ENCODE results near the gene NEK6. TPM values are rescaled to one million over a fixed set of nuclear protein-coding genes. Genes with fewer than 3 reads are reported as not detected.

The NEK6 gene
- polyA plus RNA-seq, 1 experiment: 128 TPM

GRCh38 chr9:124390794-124391658 is 133.3 kb downstream of the NEK6 start:
- Histone ChIP-seq H3K4me3 (ENCODE audit: low read depth, low read length) (no peak overlapping the region), H3K27ac (ENCODE audit: low read depth, low read length) (no peak overlapping the region), H3K9me3 (ENCODE audit: control insufficient read depth, insufficient read depth, low read length) (no peaks in the 10 kb centered on the region), H3K27me3 (ENCODE audit: control insufficient read depth, insufficient read depth, low read length) (no peaks in the 10 kb centered on the region)
- CTCF ChIA-PET: interaction anchor here (1.2 to 12.5 kb wide), 6 partner anchors 13 to 264 kb away, joined by 3 to 119 read pairs (median 4); no protein-coding TSS in a partner anchor
- POLR2A ChIA-PET: interaction anchor here (0.6 to 2.0 kb wide), 6 partner anchors 8 to 287 kb away, joined by 3 to 8 read pairs (median 3); no protein-coding TSS in a partner anchor
- no peak for DNase-seq (ENCODE audit: low read depth, low spot score)
- TF ChIP-seq CTCF (IDR thresholded peaks at IDR 0.05; ENCODE audit: low read depth, low read length): no peak

DNA sequence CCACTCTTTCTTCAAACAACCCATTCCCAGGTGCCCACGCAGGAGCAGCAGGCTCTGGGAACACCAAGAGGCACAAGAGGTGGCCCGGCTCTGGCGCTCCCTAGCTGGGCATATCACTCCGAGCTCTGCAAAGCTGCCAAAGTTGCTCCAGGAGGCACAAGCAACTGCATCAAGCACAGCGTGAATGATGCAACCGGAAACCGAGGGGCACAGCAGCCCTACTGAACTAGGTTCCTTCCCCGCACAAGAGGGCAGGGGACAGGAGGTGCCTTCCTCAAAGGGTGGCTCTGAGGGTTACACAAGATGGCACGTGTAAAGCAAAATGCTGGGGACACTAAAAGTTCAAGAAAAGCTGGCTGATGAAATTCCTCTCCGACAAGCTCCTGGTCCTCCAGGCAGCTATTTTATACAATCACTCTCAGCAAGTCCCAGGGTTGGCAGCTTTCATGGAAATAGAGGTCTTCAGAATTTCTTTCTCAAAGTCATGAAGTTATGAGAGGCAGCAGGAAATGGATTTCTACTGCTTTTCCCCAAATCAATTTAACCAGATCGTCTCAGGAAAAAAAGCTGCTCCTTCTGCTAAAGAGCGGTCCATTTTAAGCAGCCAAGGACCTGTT is 134.6 kb downstream of the NEK6 start:
- Histone ChIP-seq H3K4me3 (ENCODE audit: low read depth, low read length) (no peak overlapping the region), H3K9me3 (ENCODE audit: control insufficient read depth, insufficient read depth, low read length) (no peaks in the 10 kb centered on the region), H3K27ac (ENCODE audit: low read depth, low read length) (peak overlapping the region; percentile 43), H3K27me3 (ENCODE audit: control insufficient read depth, insufficient read depth, low read length) (no peaks in the 10 kb centered on the region)
- no peak for TF ChIP-seq CTCF (IDR thresholded peaks at IDR 0.05; ENCODE audit: low read depth, low read length)
- no peak for DNase-seq (ENCODE audit: low read depth, low spot score)
- CTCF ChIA-PET: interaction anchor here (0.7 to 12.5 kb wide), 14 partner anchors 9 to 621 kb away, joined by 3 to 119 read pairs (median 4); partner anchors contain the start of gene PSMB7
- POLR2A ChIA-PET: interaction anchor here (0.8 to 2.0 kb wide), 2 partner anchors 22 to 42 kb away, joined by 3 to 8 read pairs; no protein-coding TSS in a partner anchor

GRCh38 chr9:124392871-124393460 is 135.2 kb downstream of the NEK6 start:
- TF ChIP-seq CTCF (IDR thresholded peaks at IDR 0.05; ENCODE audit: low read depth, low read length): peak; percentile 61
- Histone ChIP-seq H3K4me3 (ENCODE audit: low read depth, low read length) (no peak overlapping the region), H3K9me3 (ENCODE audit: control insufficient read depth, insufficient read depth, low read length) (no peaks in the 10 kb centered on the region), H3K27me3 (ENCODE audit: control insufficient read depth, insufficient read depth, low read length) (no peaks in the 10 kb centered on the region), H3K27ac (ENCODE audit: low read depth, low read length) (peak overlapping the region; percentile 43)
- DNase-seq (ENCODE audit: low read depth, low spot score): peak; percentile 65
- ChIA-PET CTCF (interaction anchor here (0.7 to 12.5 kb wide), 10 partner anchors 8 to 622 kb away, joined by 3 to 119 read pairs (median 5); partner anchors contain the start of gene PSMB7), POLR2A (interaction anchor here (2.0 kb wide), 1 partner anchor 22 kb away, joined by 8 read pairs; no protein-coding TSS in a partner anchor)

GRCh38 chr9:124394167-124394566 is 136.4 kb downstream of the NEK6 start:
- Histone ChIP-seq H3K9me3 (ENCODE audit: control insufficient read depth, insufficient read depth, low read length) (no peaks in the 10 kb centered on the region), H3K4me3 (ENCODE audit: low read depth, low read length) (no peak overlapping the region), H3K27ac (ENCODE audit: low read depth, low read length) (peak overlapping the region; percentile 0), H3K27me3 (ENCODE audit: control insufficient read depth, insufficient read depth, low read length) (no peaks in the 10 kb centered on the region)
- ChIA-PET CTCF (interaction anchor here (1.0 to 12.5 kb wide), 3 partner anchors 16 to 267 kb away, joined by 4 to 119 read pairs (median 9); no protein-coding TSS in a partner anchor), POLR2A (interaction anchor here (0.6 kb wide), 1 partner anchor 42 kb away, joined by 3 read pairs; no protein-coding TSS in a partner anchor)
- TF ChIP-seq CTCF (IDR thresholded peaks at IDR 0.05; ENCODE audit: low read depth, low read length): no peak
- no peak for DNase-seq (ENCODE audit: low read depth, low spot score)

Data from AG04450 (cell line).